Activated CD4-positive, alpha-beta T cell treated with anti-CD3 and anti-CD28 coated beads, Interleukin-2, amount 50 U/mL, for 16 hours (primary cell): ENCODE data around the gene NTN4.
"Not testable (repeated sequence)": the region's sequence is repeated elsewhere in the genome, so short reads cannot be mapped to it uniquely, and the experiment has no call there.

ENCODE experiments used
- DNase-seq: peaks from one replicate; pipeline ENCODE4 v3.0.0-alpha.2; 2020

The NTN4 gene

DNA sequence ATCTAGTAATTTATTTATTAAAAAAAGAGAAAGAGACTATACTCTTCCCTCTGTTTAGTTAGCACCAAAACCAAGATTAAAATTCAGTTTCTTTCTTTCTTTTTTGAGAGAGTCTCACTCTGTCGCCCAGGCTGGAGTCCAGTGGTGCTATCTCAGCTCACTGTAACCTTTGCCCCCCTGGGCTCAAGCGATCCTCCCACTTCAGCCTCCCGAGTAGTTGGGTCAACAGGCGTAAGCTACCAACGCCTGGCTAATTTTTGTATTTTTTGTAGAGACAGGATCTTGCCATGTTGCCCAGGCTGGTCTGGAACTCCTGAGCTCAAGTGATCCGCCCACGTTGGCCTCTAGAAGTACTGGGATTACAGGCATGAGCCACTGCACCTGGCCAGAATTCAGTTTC lies 174.1 kb downstream of the NTN4 start:
- not testable (repeated sequence) for DNase-seq

GRCh38 chr12:95615749-95616148 lies 174.8 kb downstream of the NTN4 start:
- no peak for DNase-seq

DNA sequence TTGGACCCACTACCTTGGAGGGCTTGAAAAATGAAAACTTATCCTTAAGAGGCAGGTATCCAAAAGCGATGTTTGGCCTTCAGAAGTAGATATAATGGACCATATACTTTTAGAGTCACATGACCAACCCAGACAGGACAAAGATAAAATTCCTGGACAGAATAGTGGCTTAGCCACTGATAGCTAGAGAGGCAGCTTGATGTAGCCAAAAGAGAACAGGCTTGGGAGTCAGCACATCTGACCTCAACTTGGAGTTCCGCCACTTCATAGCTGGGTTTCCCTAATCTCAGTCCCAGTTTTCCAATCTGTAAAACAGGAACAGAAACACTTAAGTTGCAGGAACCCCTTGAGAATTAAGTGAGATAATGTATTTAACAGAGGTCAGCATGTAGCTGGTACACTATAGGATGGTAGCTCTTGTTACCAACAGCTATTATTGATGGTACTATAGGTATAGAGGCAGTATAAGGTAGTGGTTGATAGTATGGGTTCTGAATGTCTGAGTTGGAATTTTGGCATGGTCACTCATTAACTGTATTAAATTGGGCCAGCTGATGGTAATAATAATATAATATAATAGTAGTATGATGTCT lies 176.1 kb downstream of the NTN4 start:
- DNase-seq, result no peak

DNA sequence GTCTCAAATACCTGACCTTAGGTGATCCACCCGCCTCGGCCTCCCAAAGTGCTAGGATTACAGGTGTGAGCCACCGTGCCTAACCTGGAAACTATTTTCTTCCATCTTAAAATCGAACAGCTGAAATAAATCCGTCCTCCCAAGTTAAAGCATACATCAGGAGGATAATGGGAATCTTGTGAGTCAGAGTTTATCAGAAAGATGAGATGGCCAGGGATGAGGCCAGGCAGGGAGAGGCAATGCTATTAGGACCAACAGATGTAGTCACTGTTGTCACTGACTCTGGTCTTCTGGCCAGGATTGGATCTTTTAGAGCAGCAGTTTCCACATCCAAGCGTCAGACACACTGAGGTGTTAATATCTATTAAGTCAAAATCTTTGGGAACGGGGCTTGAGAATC lies 177.5 kb downstream of the NTN4 start:
- no peak for DNase-seq

- DNase-seq, result no peak
Measured at GRCh38 chr12:95611676-95612309, 178.8 kb downstream of the NTN4 start.

DNA sequence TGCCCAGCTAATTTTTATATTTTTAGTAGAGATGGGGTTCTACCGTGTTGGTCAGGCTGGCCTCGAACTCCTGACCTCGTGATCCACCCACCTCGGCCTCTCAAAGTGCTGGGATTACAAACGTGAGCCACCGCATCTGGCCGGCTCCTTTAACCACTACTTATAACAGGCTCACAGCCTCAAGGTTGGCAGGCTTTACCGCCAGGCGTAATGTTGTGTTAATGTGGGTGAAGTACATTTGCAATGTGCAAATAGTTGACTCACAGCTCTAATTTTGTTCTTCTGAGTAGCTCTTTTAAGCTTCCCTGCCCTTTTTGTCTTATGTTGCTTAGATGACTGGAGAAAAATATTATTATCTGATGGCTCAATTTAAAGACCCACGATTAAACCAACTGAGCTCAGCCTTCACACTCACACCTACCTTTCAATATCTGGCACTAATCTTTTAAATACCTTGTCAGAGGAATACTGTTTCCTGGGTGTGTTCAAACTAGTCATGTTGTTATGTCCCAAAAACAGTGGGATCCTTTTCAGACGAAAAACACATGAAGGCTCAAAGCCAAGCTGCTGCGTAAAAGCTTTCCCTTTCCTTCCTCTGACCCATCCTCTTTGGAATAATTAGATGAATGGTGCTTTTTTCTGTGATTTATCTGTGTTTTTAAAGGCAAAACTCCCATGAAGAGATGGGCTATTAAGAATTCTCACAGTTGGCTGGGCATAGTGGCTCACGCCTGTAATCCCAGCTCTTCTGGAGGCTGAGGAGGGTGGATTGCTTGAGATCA lies 182.1 kb downstream of the NTN4 start:
- no peak for DNase-seq
